HCT116 (cell line): ENCODE results near the gene STON1. TPM values are rescaled to one million over a fixed set of nuclear protein-coding genes. Genes with fewer than 3 reads are reported as not detected.

ENCODE experiments used
- ATAC-seq: fragments of 200-7000 bp; cut with Tn5 transposase; 2 replicates; pipeline ENCODE4 v1.9.1; 2020; ENCODE audit warnings: mild to moderate bottlenecking, moderate library complexity
- BruUV-seq: library from RNA; stranded (reverse); fragments of 400-500 nt; replicated peaks from 2 replicates; lab custom pipeline; 2021; lab: Mats Ljungman, UMichigan
- CTCF ChIA-PET: fragments of 300-600 bp; sonication (Branson Sonifier 250); formaldehyde crosslinking; loops from one replicate; lab custom pipeline; 2021; ENCODE audit warnings: antibody characterized with exemption; lab: Charles Lee
- POLR2A ChIA-PET: fragments of 300-600, 350-600 bp; sonication (Branson Sonifier 250); formaldehyde crosslinking; loops from one replicate; lab custom pipeline; 2021; ENCODE audit warnings: antibody characterized with exemption; lab: Charles Lee
- RAD21 ChIA-PET, 2 experiments: fragments of 300-600 bp; sonication (Branson Sonifier 250); formaldehyde crosslinking; loops; one replicate each; lab custom pipeline; 2023; ENCODE audit warnings: low total read pairs in 2 of 2; ENCODE audit not compliant: uncharacterized antibody in 2 of 2, unreplicated experiment in 2 of 2, low non-redundant PET in 1 of 2; lab: Charles Lee
- DNase-seq: peaks from one replicate; pipeline ENCODE4 v3.0.0-alpha.2; 2010; ENCODE audit warnings: low read depth, low spot score
- H2AFZ ChIP-seq: fragments of 200-600 bp; shearing (Covaris generic), sonication (generic); 2 replicates; pipeline ENCODE4 v1.6.1; 2017; ENCODE audit warnings: low read depth, mixed run types, mixed read lengths, antibody characterized with exemption, low read length; ENCODE audit not compliant: poor library complexity, severe bottlenecking
- H3K27ac ChIP-seq: 2 replicates; pipeline ENCODE4 v1.5.1; 2012; ENCODE audit warnings: low read depth, low read length
- H3K27me3 ChIP-seq: fragments of 200-600 bp; sonication (generic); 2 replicates; pipeline ENCODE4 v1.6.1; 2016; ENCODE audit warnings: mixed run types, low read length, mixed read lengths; ENCODE audit not compliant: insufficient read depth
- H3K36me3 ChIP-seq, 2 experiments: fragments of 200-500 bp in 1 of 2; fragments of 200-600 bp in 1 of 2; sonication (Bioruptor generic) in 1 of 2; sonication (generic) in 1 of 2; 2 replicates each; pipeline versions ENCODE4 v1.5.1 to v1.6.1; 2014 to 2016; ENCODE audit warnings: low read length in 2 of 2, inconsistent platforms in 1 of 2, mixed read lengths in 1 of 2, mixed run types in 1 of 2; ENCODE audit not compliant: insufficient read depth in 2 of 2, control insufficient read depth in 1 of 2
- H3K4me1 ChIP-seq, 2 experiments: fragments of 200-600 bp in 1 of 2; sonication (generic) in 1 of 2; 2 replicates each; pipeline versions ENCODE4 v1.5.1 to v1.6.1; 2012 to 2017; ENCODE audit warnings: low read length in 2 of 2, inconsistent platforms in 1 of 2, mild to moderate bottlenecking in 1 of 2, mixed read lengths in 1 of 2, mixed run types in 1 of 2, moderate library complexity in 1 of 2; ENCODE audit not compliant: insufficient read depth in 2 of 2, control insufficient read depth in 1 of 2
- H3K4me2 ChIP-seq: fragments of 200-600 bp; sonication (generic); 2 replicates; pipeline ENCODE4 v1.6.1; 2017; ENCODE audit warnings: mixed run types, low read length, mixed read lengths
- H3K4me3 ChIP-seq, 2 experiments: fragments of 200-600 bp in 1 of 2; sonication (generic) in 1 of 2; replicated peaks in 1 of 2; 2 replicates each; pipeline ENCODE4 v1.5.1; 2011 to 2016; ENCODE audit warnings: low read length in 2 of 2, control low read depth in 1 of 2, low read depth in 1 of 2, mild to moderate bottlenecking in 1 of 2, mixed read lengths in 1 of 2, mixed run types in 1 of 2
- H3K79me2 ChIP-seq: fragments of 200-600 bp; sonication (generic); 2 replicates; pipeline ENCODE4 v1.6.1; 2017; ENCODE audit warnings: mild to moderate bottlenecking, mixed run types, low read length, moderate library complexity, mixed read lengths; ENCODE audit not compliant: insufficient read depth
- H3K9ac ChIP-seq: fragments of 200-600 bp; sonication (generic); 2 replicates; pipeline ENCODE4 v1.6.1; 2016; ENCODE audit warnings: low read length, mixed read lengths
- H3K9me2 ChIP-seq: fragments of 200-600 bp; sonication (generic), shearing (Covaris generic); 2 replicates; pipeline ENCODE4 v1.6.1; 2017; ENCODE audit warnings: mixed run types, mild to moderate bottlenecking, moderate library complexity; ENCODE audit not compliant: insufficient read depth
- H3K9me3 ChIP-seq, 2 experiments: fragments of 200-500 bp in 1 of 2; fragments of 200-600 bp in 1 of 2; sonication (Bioruptor generic) in 1 of 2; sonication (generic) in 1 of 2; 2 replicates each; pipeline ENCODE4 v1.6.1; 2014 to 2017; ENCODE audit warnings: low read length in 2 of 2, mixed read lengths in 2 of 2, inconsistent platforms in 1 of 2, low read depth in 1 of 2, mild to moderate bottlenecking in 1 of 2, mixed run types in 1 of 2, moderate library complexity in 1 of 2; ENCODE audit not compliant: control insufficient read depth in 1 of 2, insufficient read depth in 1 of 2
- H4K20me1 ChIP-seq: fragments of 200-600 bp; sonication (generic), shearing (Covaris generic); 2 replicates; pipeline ENCODE4 v1.6.1; 2017; ENCODE audit warnings: mixed run types, mild to moderate bottlenecking, moderate library complexity; ENCODE audit not compliant: insufficient read depth
- CBX3 ChIP-seq: IDR thresholded peaks from 2 replicates; pipeline ENCODE4 v1.6.1; 2012; ENCODE audit warnings: low read depth
- ELF1 ChIP-seq: IDR thresholded peaks from 2 replicates; pipeline ENCODE4 v1.6.1; 2012; ENCODE audit warnings: low read depth, borderline replicate concordance
- EZH2 ChIP-seq: fragments of 200-600 bp; sonication (generic); IDR thresholded peaks from 2 replicates; pipeline ENCODE4 v1.6.1; 2017; ENCODE audit warnings: antibody characterized with exemption, mixed run types
- EZH2phosphoT487 ChIP-seq: fragments of 200-600 bp; IDR thresholded peaks from 2 replicates; pipeline ENCODE4 v1.6.1; 2018; ENCODE audit warnings: antibody characterized with exemption, borderline replicate concordance
- FOSL1 ChIP-seq: IDR thresholded peaks from 2 replicates; pipeline ENCODE4 v1.6.1; 2012; ENCODE audit warnings: low read depth
- POLR2A ChIP-seq: IDR thresholded peaks from 2 replicates; pipeline ENCODE4 v1.7.0; 2011; ENCODE audit warnings: borderline replicate concordance; ENCODE audit not compliant: insufficient read depth, insufficient read length; ENCODE audit errors: extremely low read depth
- RAD21 ChIP-seq: IDR thresholded peaks from 2 replicates; pipeline ENCODE4 v1.6.1; 2012; ENCODE audit warnings: low read depth, mild to moderate bottlenecking
- SIN3A ChIP-seq: IDR thresholded peaks from 2 replicates; pipeline ENCODE4 v1.6.1; 2012; ENCODE audit warnings: low read depth
- SRF ChIP-seq: IDR thresholded peaks from 2 replicates; pipeline ENCODE4 v1.6.1; 2012; ENCODE audit warnings: low read depth
- YY1 ChIP-seq: IDR thresholded peaks from 2 replicates; pipeline ENCODE4 v1.6.1; 2011; ENCODE audit warnings: low read length, low read depth, moderate library complexity, mild to moderate bottlenecking; ENCODE audit not compliant: insufficient replicate concordance; ENCODE audit errors: extremely low read depth
- ZNF274 ChIP-seq: fragments of 200-500 bp; sonication (Bioruptor generic); IDR thresholded peaks from 2 replicates; pipeline ENCODE4 v1.6.1; 2014; ENCODE audit warnings: mild to moderate bottlenecking, low read depth, low read length, inconsistent platforms
- intact Hi-C: fragments of 100-400 bp; cut with micrococcal nuclease; formaldehyde crosslinking; loops from 2 replicates; pipeline ENCODE4 v1.10.0; 2022
- total RNA-seq: library from RNA; stranded (reverse); gene quantifications from one replicate; pipeline ENCODE4 v1.2.1, GENCODE V29; 2021; ENCODE audit not compliant: unreplicated experiment
- TF ChIP-seq, protein P1 (sequence below): IDR thresholded peaks from 2 replicates; pipeline ENCODE4 v1.6.1; 2012; ENCODE audit warnings: low read depth
- TF ChIP-seq, protein P2 (sequence below): IDR thresholded peaks from 2 replicates; pipeline ENCODE4 v1.6.1; 2012
- TF ChIP-seq, protein P3 (sequence below): IDR thresholded peaks from 2 replicates; pipeline ENCODE4 v1.6.1; 2012
- TF ChIP-seq, protein P4 (sequence below), 3 experiments: fragments of 200-600 bp in 1 of 3; sonication (generic) in 1 of 3; IDR thresholded peaks in 2 of 3; conservative IDR thresholded peaks in 1 of 3; 2 replicates each; pipeline ENCODE4 v1.5.1; 2012 to 2017; ENCODE audit warnings: low read depth in 2 of 3, low read length in 2 of 3, antibody characterized with exemption in 1 of 3, borderline replicate concordance in 1 of 3, control low read depth in 1 of 3, mild to moderate bottlenecking in 1 of 3, mixed read lengths in 1 of 3, mixed run types in 1 of 3, moderate library complexity in 1 of 3; ENCODE audit not compliant: insufficient read depth in 1 of 3

STON1 gene
- total RNA-seq, 1 experiment from 2014 or later = 1.4 TPM

DNA sequence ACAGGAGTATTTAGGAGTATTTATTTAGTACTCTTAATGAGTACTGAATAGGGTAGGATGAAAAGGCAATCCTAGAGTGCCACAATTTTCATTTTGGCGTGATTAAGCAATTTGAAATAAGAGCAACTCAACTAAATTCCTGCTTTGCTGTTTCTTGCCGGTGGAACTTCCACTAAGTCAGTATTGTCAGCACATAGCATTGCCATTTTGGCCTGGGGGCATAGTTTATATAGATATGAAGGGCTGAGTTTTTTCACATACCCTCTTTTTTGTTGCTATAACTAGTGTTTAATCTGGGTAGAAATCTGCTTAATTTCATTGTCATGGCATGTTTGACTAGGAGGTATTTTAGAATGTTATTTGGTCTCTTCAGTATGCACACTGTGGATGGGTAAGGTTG lies 89.6 kb downstream of the STON1 start:
- no peaks in the 10 kb centered on the region for H3K9me2 ChIP-seq
- no peaks in the 10 kb centered on the region for H3K4me1 ChIP-seq
- BruUV-seq = no TSS peak
- no peaks in the 10 kb centered on the region for H3K27me3 ChIP-seq
- POLR2A ChIA-PET = no interaction called here
- no peaks in the 10 kb centered on the region for H3K36me3 ChIP-seq
- DNase-seq = no peak
- no peak for TF ChIP-seq POLR2A
- no peak for TF ChIP-seq EZH2phosphoT487
- no peak for TF ChIP-seq SRF
- no peak for TF ChIP-seq SIN3A
- no peak for TF ChIP-seq CBX3
- TF ChIP-seq ELF1 = no peak
- no peak for TF ChIP-seq EZH2
- TF ChIP-seq, protein P1, sequence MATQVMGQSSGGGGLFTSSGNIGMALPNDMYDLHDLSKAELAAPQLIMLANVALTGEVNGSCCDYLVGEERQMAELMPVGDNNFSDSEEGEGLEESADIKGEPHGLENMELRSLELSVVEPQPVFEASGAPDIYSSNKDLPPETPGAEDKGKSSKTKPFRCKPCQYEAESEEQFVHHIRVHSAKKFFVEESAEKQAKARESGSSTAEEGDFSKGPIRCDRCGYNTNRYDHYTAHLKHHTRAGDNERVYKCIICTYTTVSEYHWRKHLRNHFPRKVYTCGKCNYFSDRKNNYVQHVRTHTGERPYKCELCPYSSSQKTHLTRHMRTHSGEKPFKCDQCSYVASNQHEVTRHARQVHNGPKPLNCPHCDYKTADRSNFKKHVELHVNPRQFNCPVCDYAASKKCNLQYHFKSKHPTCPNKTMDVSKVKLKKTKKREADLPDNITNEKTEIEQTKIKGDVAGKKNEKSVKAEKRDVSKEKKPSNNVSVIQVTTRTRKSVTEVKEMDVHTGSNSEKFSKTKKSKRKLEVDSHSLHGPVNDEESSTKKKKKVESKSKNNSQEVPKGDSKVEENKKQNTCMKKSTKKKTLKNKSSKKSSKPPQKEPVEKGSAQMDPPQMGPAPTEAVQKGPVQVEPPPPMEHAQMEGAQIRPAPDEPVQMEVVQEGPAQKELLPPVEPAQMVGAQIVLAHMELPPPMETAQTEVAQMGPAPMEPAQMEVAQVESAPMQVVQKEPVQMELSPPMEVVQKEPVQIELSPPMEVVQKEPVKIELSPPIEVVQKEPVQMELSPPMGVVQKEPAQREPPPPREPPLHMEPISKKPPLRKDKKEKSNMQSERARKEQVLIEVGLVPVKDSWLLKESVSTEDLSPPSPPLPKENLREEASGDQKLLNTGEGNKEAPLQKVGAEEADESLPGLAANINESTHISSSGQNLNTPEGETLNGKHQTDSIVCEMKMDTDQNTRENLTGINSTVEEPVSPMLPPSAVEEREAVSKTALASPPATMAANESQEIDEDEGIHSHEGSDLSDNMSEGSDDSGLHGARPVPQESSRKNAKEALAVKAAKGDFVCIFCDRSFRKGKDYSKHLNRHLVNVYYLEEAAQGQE = no peak
- TF ChIP-seq FOSL1 = no peak
- TF ChIP-seq, protein P2, sequence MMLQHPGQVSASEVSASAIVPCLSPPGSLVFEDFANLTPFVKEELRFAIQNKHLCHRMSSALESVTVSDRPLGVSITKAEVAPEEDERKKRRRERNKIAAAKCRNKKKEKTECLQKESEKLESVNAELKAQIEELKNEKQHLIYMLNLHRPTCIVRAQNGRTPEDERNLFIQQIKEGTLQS = no peak
- TF ChIP-seq, protein P3, sequence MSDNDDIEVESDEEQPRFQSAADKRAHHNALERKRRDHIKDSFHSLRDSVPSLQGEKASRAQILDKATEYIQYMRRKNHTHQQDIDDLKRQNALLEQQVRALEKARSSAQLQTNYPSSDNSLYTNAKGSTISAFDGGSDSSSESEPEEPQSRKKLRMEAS = no peak
- TF ChIP-seq RAD21 = no peak
- TF ChIP-seq ZNF274 = no peak
- TF ChIP-seq, protein P4, sequence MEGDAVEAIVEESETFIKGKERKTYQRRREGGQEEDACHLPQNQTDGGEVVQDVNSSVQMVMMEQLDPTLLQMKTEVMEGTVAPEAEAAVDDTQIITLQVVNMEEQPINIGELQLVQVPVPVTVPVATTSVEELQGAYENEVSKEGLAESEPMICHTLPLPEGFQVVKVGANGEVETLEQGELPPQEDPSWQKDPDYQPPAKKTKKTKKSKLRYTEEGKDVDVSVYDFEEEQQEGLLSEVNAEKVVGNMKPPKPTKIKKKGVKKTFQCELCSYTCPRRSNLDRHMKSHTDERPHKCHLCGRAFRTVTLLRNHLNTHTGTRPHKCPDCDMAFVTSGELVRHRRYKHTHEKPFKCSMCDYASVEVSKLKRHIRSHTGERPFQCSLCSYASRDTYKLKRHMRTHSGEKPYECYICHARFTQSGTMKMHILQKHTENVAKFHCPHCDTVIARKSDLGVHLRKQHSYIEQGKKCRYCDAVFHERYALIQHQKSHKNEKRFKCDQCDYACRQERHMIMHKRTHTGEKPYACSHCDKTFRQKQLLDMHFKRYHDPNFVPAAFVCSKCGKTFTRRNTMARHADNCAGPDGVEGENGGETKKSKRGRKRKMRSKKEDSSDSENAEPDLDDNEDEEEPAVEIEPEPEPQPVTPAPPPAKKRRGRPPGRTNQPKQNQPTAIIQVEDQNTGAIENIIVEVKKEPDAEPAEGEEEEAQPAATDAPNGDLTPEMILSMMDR (IDR thresholded peaks at IDR 0.05 in 2 of 3, conservative IDR thresholded peaks at IDR 0.05 in 1 of 3; ENCODE audit: borderline replicate concordance in 1 of 3, insufficient read depth in 1 of 3, low read depth in 2 of 3, low read length in 2 of 3) = no peak
- TF ChIP-seq YY1 = no peak
- TF ChIP-seq, all 23 proteins: peak for 0
- H3K4me2 ChIP-seq = no peak overlapping the region
- H3K9me3 ChIP-seq = no peaks in the 10 kb centered on the region
- intact Hi-C loops = no loop called here
- no peak overlapping the region for H3K4me3 ChIP-seq
- no peak overlapping the region for H2AFZ ChIP-seq
- RAD21 ChIA-PET = no interaction called here
- H4K20me1 ChIP-seq = no peaks in the 10 kb centered on the region
- no peak for ATAC-seq
- no peak overlapping the region for H3K27ac ChIP-seq
- H3K79me2 ChIP-seq = no peaks in the 10 kb centered on the region
- H3K9ac ChIP-seq = no peak overlapping the region
- CTCF ChIA-PET = no interaction called here
